K562 (cell line): ENCODE results near the gene WNK1. TPM values are rescaled to one million over a fixed set of nuclear protein-coding genes. Genes with fewer than 3 reads are reported as not detected.

Experiments used
- ATAC-seq: fragments of 200-7000 bp; cut with Tn5 transposase; 3 replicates; pipeline ENCODE4 v1.9.1; 2020; ENCODE audit warnings: moderate library complexity
- BruUV-seq: library from RNA; stranded (reverse); fragments of 400-500 nt; replicated peaks from 2 replicates; lab custom pipeline; 2021; lab: Mats Ljungman, UMichigan
- CTCF ChIA-PET: fragments of 300-600 bp; formaldehyde crosslinking; extraction: SDS; loops from one replicate; lab custom pipeline; 2021; ENCODE audit warnings: low intra/inter-chr PET ratio; lab: Yijun Ruan, JAX
- POLR2A ChIA-PET: fragments of 300-600, 350-650 bp; sonication (Branson Sonifier 250); formaldehyde crosslinking; extraction: SDS; loops from one replicate; lab custom pipeline; 2021; ENCODE audit warnings: antibody characterized with exemption, inconsistent platforms; lab: Yijun Ruan, JAX
- DNase-seq, 4 experiments: peaks; one replicate each; pipeline versions ENCODE4 v3.0.0 to v3.0.0-alpha.2; 2011 to 2018; ENCODE audit warnings: low spot score in 3 of 4, mixed read lengths in 3 of 4; ENCODE audit errors: extremely low read depth in 1 of 4
- FAIRE-seq: peaks from 2 replicates; lab custom pipeline; 2011; peaks lifted over from hg19 to GRCh38; lab: Jason Lieb, UNC
- H2AFZ ChIP-seq: 2 replicates; pipeline ENCODE4 v1.6.0; 2011; ENCODE audit warnings: low read depth, low read length, control low read depth, inconsistent platforms
- H3K27ac ChIP-seq: fragments of 200-600 bp; 3 replicates; pipeline ENCODE4 v1.8.0; 2011; ENCODE audit warnings: low read depth, mild to moderate bottlenecking, control low read depth, inconsistent platforms, low read length, moderate library complexity, mixed read lengths; ENCODE audit errors: extremely low read depth
- H3K27me3 ChIP-seq, 2 experiments: fragments of 300-600 bp in 1 of 2; 2 replicates in 1 of 2; 3 replicates in 1 of 2; pipeline versions ENCODE4 v1.6.0 to v1.8.0; 2011; ENCODE audit warnings: inconsistent platforms in 2 of 2, low read length in 2 of 2, mild to moderate bottlenecking in 1 of 2, mixed read lengths in 1 of 2, moderate library complexity in 1 of 2; ENCODE audit not compliant: control insufficient read depth in 2 of 2, insufficient read depth in 2 of 2
- H3K36me3 ChIP-seq: fragments of 300-600 bp; 3 replicates; pipeline ENCODE4 v1.8.0; 2011; ENCODE audit warnings: mild to moderate bottlenecking, low read length, inconsistent platforms; ENCODE audit not compliant: control insufficient read depth, insufficient read depth
- H3K4me1 ChIP-seq, 2 experiments: fragments of 200-600 bp in 1 of 2; replicated peaks in 1 of 2; 2 replicates in 1 of 2; 3 replicates in 1 of 2; pipeline versions ENCODE4 v1.5.1 to v1.8.0; 2011; ENCODE audit warnings: inconsistent platforms in 2 of 2, low read length in 2 of 2, mild to moderate bottlenecking in 1 of 2, mixed read lengths in 1 of 2, moderate library complexity in 1 of 2; ENCODE audit not compliant: control insufficient read depth in 2 of 2, insufficient read depth in 2 of 2
- H3K4me2 ChIP-seq: 2 replicates; pipeline ENCODE4 v1.6.1; 2011; ENCODE audit warnings: low read length, control low read depth, inconsistent platforms, mixed read lengths; ENCODE audit not compliant: insufficient read depth
- H3K4me3 ChIP-seq: fragments of 200-600 bp; sonication (generic), shearing (Covaris generic); 2 replicates; pipeline ENCODE4 v1.5.1; 2016; ENCODE audit warnings: control low read depth, inconsistent platforms
- H3K79me2 ChIP-seq: fragments of 200-600 bp; 3 replicates; pipeline ENCODE4 v1.8.0; 2011; ENCODE audit warnings: low read length, inconsistent platforms; ENCODE audit not compliant: control insufficient read depth, insufficient read depth
- H3K9ac ChIP-seq, 2 experiments: 2 replicates each; pipeline versions ENCODE4 v1.6.0 to v1.6.1; 2011; ENCODE audit warnings: low read depth in 2 of 2, low read length in 2 of 2, control low read depth in 1 of 2, inconsistent platforms in 1 of 2, mild to moderate bottlenecking in 1 of 2, mixed read lengths in 1 of 2; ENCODE audit not compliant: insufficient read depth in 1 of 2
- H3K9me1 ChIP-seq: one replicate; pipeline ENCODE4 v1.6.0; 2011; ENCODE audit warnings: inconsistent platforms, mild to moderate bottlenecking, low read length, moderate library complexity; ENCODE audit not compliant: control insufficient read depth, insufficient read depth
- H3K9me3 ChIP-seq: replicated peaks from 2 replicates; pipeline ENCODE4 v1.5.1; 2011; ENCODE audit warnings: low read depth, low read length, inconsistent platforms; ENCODE audit not compliant: control insufficient read depth, insufficient read depth
- H4K20me1 ChIP-seq: replicated peaks from 2 replicates; pipeline ENCODE4 v1.6.1; 2011; ENCODE audit warnings: low read length, inconsistent platforms, mixed read lengths; ENCODE audit not compliant: control insufficient read depth, insufficient read depth
- BRD4 ChIP-seq: fragments of 200-600 bp; sonication (generic); IDR thresholded peaks from 2 replicates; pipeline ENCODE4 v1.6.1; 2017; ENCODE audit warnings: inconsistent platforms
- CHD2 ChIP-seq: IDR thresholded peaks from 2 replicates; pipeline ENCODE4 v1.6.1; 2011; ENCODE audit warnings: low read depth, low read length
- DDX20 ChIP-seq: fragments of 450-650 bp; IDR thresholded peaks from 2 replicates; pipeline ENCODE4 v1.6.1; 2016; ENCODE audit warnings: missing genetic modification characterization, low read depth, mild to moderate bottlenecking, missing compliant biosample characterization, moderate library complexity
- E2F5 ChIP-seq: sonication (generic); formaldehyde crosslinking; IDR thresholded peaks from 2 replicates; pipeline ENCODE4 v1.8.0; 2022; ENCODE audit warnings: mild to moderate bottlenecking, missing genetic modification reagents
- ESRRA ChIP-seq: fragments of 450-650 bp; IDR thresholded peaks from 2 replicates; pipeline ENCODE4 v1.6.1; 2014; ENCODE audit warnings: low read depth, mild to moderate bottlenecking, moderate library complexity, borderline replicate concordance
- ETV6 ChIP-seq, 3 experiments: fragments of 150-350 bp in 1 of 3; sonication (generic) in 1 of 3; formaldehyde crosslinking in 1 of 3; IDR thresholded peaks; 2 replicates each; pipeline versions ENCODE4 v1.6.1 to v1.8.0; 2014 to 2022; ENCODE audit warnings: borderline replicate concordance in 2 of 3, low read depth in 2 of 3, antibody characterized with exemption in 1 of 3, low read length in 1 of 3, mild to moderate bottlenecking in 1 of 3, missing genetic modification reagents in 1 of 3
- HNRNPK ChIP-seq: fragments of 200-400 bp; formaldehyde crosslinking; IDR thresholded peaks from one replicate; pipeline ENCODE4 v1.6.1; 2018; ENCODE audit warnings: mild to moderate bottlenecking, low read depth, low read length; ENCODE audit not compliant: poor library complexity, severe bottlenecking
- IRF1 ChIP-seq: sonication (generic); formaldehyde crosslinking; IDR thresholded peaks from 2 replicates; pipeline ENCODE4 v1.8.0; 2022; ENCODE audit warnings: missing genetic modification reagents, mild to moderate bottlenecking, borderline replicate concordance
- OTX1 ChIP-seq: fragments of 450-650 bp; formaldehyde crosslinking; IDR thresholded peaks from 2 replicates; pipeline ENCODE4 v1.4.0; 2022; ENCODE audit warnings: mild to moderate bottlenecking
- PTTG1 ChIP-seq: fragments of 450-650 bp; IDR thresholded peaks from 2 replicates; pipeline ENCODE4 v1.6.1; 2016; ENCODE audit warnings: low read depth, mild to moderate bottlenecking, missing genetic modification characterization, missing compliant biosample characterization
- SRSF9 ChIP-seq: fragments of 200-400 bp; formaldehyde crosslinking; IDR thresholded peaks from 2 replicates; pipeline ENCODE4 v1.6.1; 2017; ENCODE audit warnings: low read depth, low read length, borderline replicate concordance
- TCF7 ChIP-seq: sonication (generic); IDR thresholded peaks from 2 replicates; pipeline ENCODE4 v1.6.1; 2016; ENCODE audit warnings: antibody characterized with exemption, borderline replicate concordance
- TCFL5 ChIP-seq: fragments of 250-450 bp; sonication (Bioruptor Pico); conservative IDR thresholded peaks from 2 replicates; pipeline ENCODE4 v1.6.1; 2021; ENCODE audit warnings: mild to moderate bottlenecking, moderate library complexity, matching md5 sums
- TOE1 ChIP-seq, 2 experiments: fragments of 450-650 bp in 1 of 2; sonication (generic) in 1 of 2; formaldehyde crosslinking in 1 of 2; IDR thresholded peaks; 2 replicates each; pipeline versions ENCODE4 v1.7.1 to v1.8.0; 2016 to 2022; ENCODE audit warnings: borderline replicate concordance in 2 of 2, mild to moderate bottlenecking in 2 of 2, antibody characterized with exemption in 1 of 2, inconsistent platforms in 1 of 2, low read depth in 1 of 2, missing genetic modification reagents in 1 of 2, moderate library complexity in 1 of 2
- TRIM25 ChIP-seq: fragments of 450-650 bp; IDR thresholded peaks from 2 replicates; pipeline ENCODE4 v1.7.0; 2016; ENCODE audit warnings: borderline replicate concordance
- ZBTB17 ChIP-seq: fragments of 450-650 bp; formaldehyde crosslinking; IDR thresholded peaks from 2 replicates; pipeline ENCODE4 v1.4.0; 2020; ENCODE audit warnings: mild to moderate bottlenecking
- ZEB2 ChIP-seq: fragments of 450-650 bp; IDR thresholded peaks from 2 replicates; pipeline ENCODE4 v1.6.1; 2016
- ZKSCAN8 ChIP-seq: fragments of 200-800 bp; sonication (Bioruptor generic); IDR thresholded peaks from 2 replicates; pipeline ENCODE4 v1.6.1; 2016; ENCODE audit warnings: missing genetic modification characterization, missing compliant biosample characterization
- ZNF217 ChIP-seq: sonication (generic); formaldehyde crosslinking; IDR thresholded peaks from 2 replicates; pipeline ENCODE4 v1.8.0; 2022; ENCODE audit warnings: mild to moderate bottlenecking, missing genetic modification reagents
- WGBS: fragments of 100-300 bp; shearing (Covaris generic); methylation state at CpG from one replicate; pipeline ENCODE4 v1.1.6; 2016; ENCODE audit warnings: low coverage, mixed read lengths; ENCODE audit not compliant: insufficient coverage; ENCODE audit errors: missing lambda C conversion rate; 5-methylcytosine and 5-hydroxymethylcytosine counted together
- in situ Hi-C: fragments of 300-500 bp; cut with MboI; formaldehyde crosslinking; loops from 4 replicates; pipeline ENCODE4 v1.15.0; 2018; ENCODE audit warnings: inconsistent platforms, mixed read lengths
- intact Hi-C: fragments of 100-400 bp; cut with micrococcal nuclease; formaldehyde crosslinking; loops from 2 replicates; pipeline ENCODE4 v1.14.2; 2022
- polyA plus RNA-seq, 8 experiments: library from polyadenylated mRNA; depleted of rRNA in 4 of 8; stranded (reverse) in 5 of 8; unstranded in 3 of 8; fragments of >200 nt; fragmentation: Nextera tagmentation in 2 of 8; fragmentation: Illumina TruSeq in 1 of 8; extraction: Ambion mirVana in 2 of 8; extraction: Trizol in 1 of 8; gene quantifications; 2 replicates each; pipeline versions ENCODE4 v1.2.1 to v1.2.3, GENCODE V29; 2011 to 2014; ENCODE audit warnings: inconsistent platforms in 1 of 8, missing spikeins in 1 of 8
- total RNA-seq, 7 experiments: library from RNA; depleted of rRNA in 6 of 7; stranded (reverse); fragments of >200 nt in 6 of 7; fragmentation: Illumina TruSeq in 2 of 7; extraction: Trizol in 2 of 7; gene quantifications; 2 replicates each; pipeline versions ENCODE4 v1.2.1 to v1.2.3, GENCODE V29; 2011 to 2021; ENCODE audit warnings: low replicate concordance in 1 of 7

Gene WNK1
- total and polyA plus RNA-seq, 9 of the 15 experiments (the other 6 are each of a cell fraction or from before 2014, with no cell fraction given) = 4.3 to 73.9 (median 31.0) TPM

- H3K36me3 ChIP-seq = peaks cover 83% of the 10 kb centered on the region
- H3K9me1 ChIP-seq = no peaks in the 10 kb centered on the region
- FAIRE-seq = no peak
- WGBS = 85% methylated on average over 15 of the region's 16 CpGs
- no peak overlapping the region for H3K9ac ChIP-seq
- ChIA-PET CTCF (no interaction called here), POLR2A (no interaction called here)
- BruUV-seq = no TSS peak
- no peak overlapping the region for H3K4me2 ChIP-seq
- H3K79me2 ChIP-seq = peaks cover 14% of the 10 kb centered on the region
- no peaks in the 10 kb centered on the region; the same call in 1 of the 2 replicates for H4K20me1 ChIP-seq
- H3K27ac ChIP-seq = no peak overlapping the region
- no peak for TF ChIP-seq ETV6 (IDR thresholded peaks at IDR 0.05; ENCODE audit: borderline replicate concordance in 1 of 2, low read depth in 2 of 2, low read length in 1 of 2)
- TF ChIP-seq ETV6 (CRISPR knock-in tag; IDR thresholded peaks at IDR 0.05; ENCODE audit: borderline replicate concordance) = no peak
- TF ChIP-seq DDX20 (tag) = no peak
- TF ChIP-seq SRSF9 = no peak
- TF ChIP-seq BRD4 = no peak
- no peak for TF ChIP-seq ZNF217
- TF ChIP-seq E2F5 (CRISPR knock-in tag) = no peak
- no peak for TF ChIP-seq TCFL5
- no peak for TF ChIP-seq HNRNPK
- no peak for TF ChIP-seq ZEB2
- TF ChIP-seq CHD2 = no peak
- TF ChIP-seq TOE1 (IDR thresholded peaks at IDR 0.05; ENCODE audit: borderline replicate concordance) = no peak
- TF ChIP-seq TOE1 (CRISPR knock-in tag; IDR thresholded peaks at IDR 0.05; ENCODE audit: borderline replicate concordance, low read depth) = no peak
- TF ChIP-seq IRF1 = no peak
- TF ChIP-seq PTTG1 (tag) = no peak
- no peak for TF ChIP-seq TRIM25
- no peak for TF ChIP-seq OTX1 (CRISPR knock-in tag)
- TF ChIP-seq ESRRA = no peak
- no peak for TF ChIP-seq ZBTB17 (CRISPR knock-in tag)
- no peak for TF ChIP-seq TCF7
- no peak for TF ChIP-seq ZKSCAN8 (CRISPR knock-in tag)
- H3K4me1 ChIP-seq = peaks cover 4 to 39% of the 10 kb centered on the region in 2 experiments; a peak in 3 of 5 replicates
- intact Hi-C loops (no loop called here), in situ Hi-C loops (no loop called here)
- DNase-seq = no peak
- H3K27me3 ChIP-seq = no peaks in the 10 kb centered on the region
- no peak for ATAC-seq
- no peak overlapping the region for H3K4me3 ChIP-seq
- no peaks in the 10 kb centered on the region for H3K9me3 ChIP-seq
- H2AFZ ChIP-seq = no peak overlapping the region
Observed at GRCh38 chr12:907413-908185, 155.2 kb downstream of the WNK1 start.
